ENCODE measurements around the gene SRSF1.

- TF ChIP-seq EZH2 (IDR thresholded peaks at IDR 0.05; ENCODE audit: borderline replicate concordance, low read depth, low read length, severe bottlenecking) (no peak), CTCF (IDR thresholded peaks at IDR 0.05; ENCODE audit: borderline replicate concordance, extremely low read depth, low read length, poor library complexity, severe bottlenecking) (no peak)
These were observed 43.9 kb downstream of the SRSF1 start for GRCh38 chr17:57963149-57963511.

All from DND-41 (cell line).